Measurements from ENCODE around the gene KLF1.

Gene KLF1

GRCh38 chr19:12838182-12838885 is 48.7 kb downstream of the KLF1 start, which contains the start of gene MAST1:
Gene MAST1, plus strand, starts transcription at chr19:12838515. Its CDS starts 58 bp downstream, at chr19:12838573.
- ATAC-seq (peak; percentile 56), DNase-seq (peak; percentile 73)

GRCh38 chr19:12837225-12837624 is 49.8 kb downstream of the KLF1 start:
- peak; percentile 15 for DNase-seq
- no peak for ATAC-seq

GRCh38 chr19:12836529-12836863 is 50.5 kb downstream of the KLF1 start:
- no peak for DNase-seq
- no peak for ATAC-seq

GRCh38 chr19:12834976-12835757 is 51.8 kb downstream of the KLF1 start:
- no peak for ATAC-seq
- DNase-seq = peak; percentile 49

- no peak for ATAC-seq
Measured at GRCh38 chr19:12834566-12834943, 52.4 kb downstream of the KLF1 start, which contains the start of gene RTBDN. Gene RTBDN, minus strand, starts transcription at chr19:12834579. Its CDS starts 4,600 bp downstream, at chr19:12829979.

More at GRCh38 chr19:12834566-12834943, 52.4 kb downstream of the KLF1 start, which contains the start of gene RTBDN:
- DNase-seq = no peak

Measured in stimulated activated naive CD8-positive, alpha-beta T cell treated with anti-CD3 and anti-CD28 coated beads, Interleukin-15, Interleukin-2, amounts not matched to agents 100 U/mL and 50 U/mL, for 24 hours (primary cell).